Activated T-cell treated with anti-CD3 and anti-CD28 coated beads for 24 hours (primary cell): ENCODE measurements around the gene TSPAN9.

Experiments
- DNase-seq: peaks from one replicate; pipeline ENCODE4 v3.0.0-alpha.2; 2020; ENCODE audit warnings: low read depth

Gene TSPAN9

DNA sequence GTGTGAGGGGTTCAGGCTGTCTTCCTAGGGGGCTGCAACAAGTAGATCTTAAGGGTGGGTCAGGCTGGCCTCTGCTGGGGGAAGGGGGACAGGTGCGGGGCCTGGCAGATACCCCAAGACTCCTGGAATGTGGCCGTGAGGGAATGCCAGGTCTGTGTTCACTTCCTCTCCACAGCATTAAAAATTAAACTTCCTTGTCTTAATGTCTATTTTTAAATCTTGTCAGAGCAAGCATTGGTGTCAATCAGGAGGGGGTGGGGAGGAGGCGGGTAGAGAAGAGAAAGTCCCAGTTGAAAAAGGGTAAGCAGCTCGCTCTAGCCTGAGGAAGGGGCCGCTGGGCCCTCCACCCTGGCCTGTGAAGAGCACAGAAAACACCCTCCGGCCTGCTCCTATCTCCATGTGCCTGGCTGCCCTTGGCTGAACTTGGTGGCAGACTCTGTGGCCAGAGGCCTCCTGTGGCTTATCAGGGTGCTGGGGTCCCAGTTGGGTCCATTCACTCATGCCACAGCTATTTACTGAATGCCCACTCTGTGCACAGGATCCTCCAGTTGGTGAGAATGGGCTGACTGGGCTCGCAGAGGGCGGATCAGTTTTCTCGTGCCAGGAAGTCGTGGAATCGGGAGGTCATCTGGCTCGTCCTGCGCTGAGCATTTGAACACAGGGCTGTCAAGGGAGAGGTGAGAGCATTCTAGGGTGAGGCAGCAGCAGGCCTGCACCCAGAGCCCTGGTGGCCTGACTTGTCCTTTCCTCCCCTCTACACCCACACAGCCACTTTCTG, 128.8 kb downstream of the TSPAN9 start:
- DNase-seq = no peak

- DNase-seq = no peak
These were observed 129.4 kb downstream of the TSPAN9 start for GRCh38 chr12:3206536-3207072.

GRCh38 chr12:3207175-3207574, 130.0 kb downstream of the TSPAN9 start:
- DNase-seq = no peak

- no peak for DNase-seq
These were observed 130.7 kb downstream of the TSPAN9 start for GRCh38 chr12:3207858-3208257.

- no peak for DNase-seq
These were observed 136.0 kb downstream of the TSPAN9 start for GRCh38 chr12:3213188-3213587.

GRCh38 chr12:3213768-3214167, 136.6 kb downstream of the TSPAN9 start:
- DNase-seq = no peak

DNA sequence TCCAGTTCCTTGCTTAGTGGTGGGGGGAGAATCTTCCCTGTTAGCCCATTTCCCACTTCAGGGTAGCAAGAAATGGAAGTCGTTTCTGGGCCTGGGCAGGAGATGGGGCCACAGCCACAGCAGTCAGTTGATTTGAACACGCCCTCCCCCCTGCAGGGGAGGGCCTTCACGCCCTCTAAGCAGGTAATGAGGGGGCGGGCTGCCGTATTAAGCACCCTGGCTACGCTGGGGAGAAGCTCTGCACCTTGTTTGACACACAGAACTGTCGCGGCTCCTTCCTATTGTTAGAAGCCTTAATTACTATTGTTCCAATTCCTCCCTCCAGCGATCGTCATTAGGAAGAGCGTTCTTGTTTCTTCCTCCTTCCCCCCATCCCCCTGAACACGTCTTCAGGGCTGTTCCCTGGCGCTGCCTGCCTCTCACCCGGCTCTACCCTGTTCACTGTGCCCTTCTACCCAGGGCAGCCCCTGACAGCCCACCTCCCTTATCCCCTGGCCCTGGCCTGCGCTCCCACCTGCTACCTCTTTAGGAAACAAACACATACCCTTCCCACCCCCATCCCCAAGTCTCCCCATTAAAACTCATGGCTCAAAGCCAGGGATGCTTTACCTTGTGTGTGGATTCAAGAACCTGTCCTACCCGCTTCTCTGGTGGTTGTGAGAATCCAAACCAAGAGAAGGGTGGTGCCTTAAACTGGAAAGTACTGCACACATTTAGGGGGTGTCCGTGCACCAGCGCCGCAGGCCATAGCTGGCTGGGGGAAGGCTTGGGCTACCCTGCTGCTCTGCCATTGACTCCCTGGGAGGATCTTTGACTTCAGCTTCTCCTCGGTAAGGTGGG, 137.6 kb downstream of the TSPAN9 start:
- no peak for DNase-seq

- DNase-seq = no peak
These were observed 138.3 kb downstream of the TSPAN9 start for GRCh38 chr12:3215410-3215975.

DNA sequence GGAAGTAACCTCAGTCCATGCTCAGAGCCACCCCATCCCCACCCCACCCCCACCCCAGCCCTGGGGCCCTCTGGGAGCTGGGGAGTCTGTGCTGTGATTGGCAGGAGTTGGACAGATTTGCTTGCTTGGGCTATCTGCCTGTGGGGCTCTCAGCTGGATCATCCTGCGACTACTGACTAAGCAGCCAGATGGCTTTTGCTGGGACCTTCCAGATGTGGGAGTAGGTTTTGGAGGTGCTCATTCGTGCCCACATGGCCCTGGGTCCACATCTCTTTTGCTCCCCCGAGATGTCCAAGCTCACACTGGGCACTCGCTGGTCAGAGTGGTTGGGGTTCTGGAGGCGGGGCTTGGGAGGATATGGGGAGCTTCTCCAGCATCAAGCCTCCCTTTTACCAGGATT, 138.9 kb downstream of the TSPAN9 start:
- no peak for DNase-seq

GRCh38 chr12:3216726-3217682, 139.8 kb downstream of the TSPAN9 start:
- no peak for DNase-seq

- no peak for DNase-seq
These were observed 140.5 kb downstream of the TSPAN9 start for GRCh38 chr12:3217683-3218079.

DNA sequence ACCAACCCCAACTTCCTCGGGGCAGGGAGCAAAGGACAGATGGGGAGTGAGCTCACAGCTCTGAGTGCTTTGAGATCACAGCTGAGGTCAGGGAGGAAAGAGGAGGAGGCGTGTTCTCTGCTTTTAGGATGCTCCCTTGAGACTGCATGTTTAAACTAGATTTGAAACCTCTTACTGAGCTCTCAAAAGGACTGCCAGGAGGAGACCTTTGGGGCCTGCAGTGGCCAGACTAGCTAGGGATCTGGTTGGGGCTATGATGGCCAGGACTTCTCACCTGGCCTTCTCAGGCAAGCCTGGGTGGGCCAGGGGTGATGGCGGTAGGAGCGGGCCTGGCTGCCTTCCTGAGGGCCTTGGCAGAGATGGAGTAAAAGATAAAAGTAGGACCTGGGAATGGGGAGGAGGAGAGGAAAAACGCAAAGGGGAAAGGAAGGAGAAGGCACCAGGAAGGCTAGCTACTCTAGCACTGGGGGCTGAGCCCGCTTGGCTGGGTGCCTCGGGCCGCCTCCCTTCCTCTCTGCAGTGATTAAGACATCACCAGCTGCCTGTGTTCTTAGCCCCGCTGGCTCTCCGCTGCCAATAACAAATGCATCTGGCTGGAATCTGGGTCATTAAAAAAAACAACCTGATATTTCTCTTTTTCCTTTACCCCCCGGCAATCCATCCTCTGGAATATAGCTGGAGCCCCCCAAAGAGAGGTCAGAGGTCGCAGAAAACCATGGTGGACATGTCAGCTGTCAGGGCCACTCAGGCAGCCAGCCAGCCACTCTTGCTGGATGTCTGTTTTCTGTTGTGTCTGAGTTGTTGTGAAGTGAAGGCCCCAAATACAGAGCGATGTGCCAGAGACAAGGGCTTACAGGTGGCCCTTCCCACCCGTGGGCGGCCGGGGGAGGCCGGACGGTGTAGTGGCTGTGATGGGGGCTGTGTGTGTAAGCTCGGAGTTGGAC, 141.3 kb downstream of the TSPAN9 start:
- DNase-seq = no peak

- no peak for DNase-seq
These were observed 142.1 kb downstream of the TSPAN9 start for GRCh38 chr12:3219233-3219632.

DNA sequence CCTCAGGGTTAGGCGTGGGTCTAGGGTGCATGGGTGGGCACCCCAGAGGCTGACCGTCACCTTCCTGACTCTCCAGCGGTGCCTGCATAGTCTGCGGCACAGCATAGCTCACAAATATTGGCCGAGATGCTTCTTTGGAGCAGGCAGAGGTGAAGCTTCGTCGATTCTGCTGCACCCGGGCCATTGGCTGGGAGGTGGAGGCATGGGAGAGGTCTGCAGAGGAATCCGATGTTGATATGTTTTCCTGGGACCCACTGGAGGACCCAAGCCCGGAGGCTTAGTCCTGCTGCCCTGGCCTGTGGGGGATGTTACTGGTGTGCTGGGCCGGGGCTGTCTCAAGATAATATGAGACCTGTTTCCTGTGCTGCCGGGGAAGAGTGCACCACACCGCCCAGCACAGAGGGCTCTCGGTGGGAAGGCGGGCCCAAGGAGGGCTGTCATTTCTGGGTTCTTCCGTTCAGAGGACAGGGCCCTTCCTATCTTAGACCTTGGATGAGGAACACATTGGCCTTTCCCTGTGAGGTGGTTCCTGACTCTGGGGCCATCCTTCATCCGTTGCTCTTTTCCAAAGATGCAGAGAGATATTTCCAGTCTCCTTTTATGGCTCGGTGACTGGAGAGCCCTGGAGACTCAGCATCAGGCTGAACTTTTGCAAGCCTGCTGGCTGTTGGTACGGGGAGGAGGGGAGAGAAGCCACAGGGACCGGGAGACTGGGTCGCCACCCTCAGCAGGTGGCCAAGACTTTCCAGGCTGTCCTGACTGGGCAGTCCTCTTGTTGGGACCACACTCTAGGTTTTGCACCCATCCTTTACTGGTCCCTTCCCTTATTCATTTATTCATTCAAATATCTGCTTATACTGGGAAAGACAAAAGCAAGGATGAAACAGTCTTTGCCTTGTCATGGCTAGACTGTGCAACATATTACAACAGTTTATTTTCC, 143.5 kb downstream of the TSPAN9 start:
- no peak for DNase-seq

- no peak for DNase-seq
These were observed 145.1 kb downstream of the TSPAN9 start for GRCh38 chr12:3222306-3222705.

- no peak for DNase-seq
These were observed 145.8 kb downstream of the TSPAN9 start for GRCh38 chr12:3222979-3223378.

DNA sequence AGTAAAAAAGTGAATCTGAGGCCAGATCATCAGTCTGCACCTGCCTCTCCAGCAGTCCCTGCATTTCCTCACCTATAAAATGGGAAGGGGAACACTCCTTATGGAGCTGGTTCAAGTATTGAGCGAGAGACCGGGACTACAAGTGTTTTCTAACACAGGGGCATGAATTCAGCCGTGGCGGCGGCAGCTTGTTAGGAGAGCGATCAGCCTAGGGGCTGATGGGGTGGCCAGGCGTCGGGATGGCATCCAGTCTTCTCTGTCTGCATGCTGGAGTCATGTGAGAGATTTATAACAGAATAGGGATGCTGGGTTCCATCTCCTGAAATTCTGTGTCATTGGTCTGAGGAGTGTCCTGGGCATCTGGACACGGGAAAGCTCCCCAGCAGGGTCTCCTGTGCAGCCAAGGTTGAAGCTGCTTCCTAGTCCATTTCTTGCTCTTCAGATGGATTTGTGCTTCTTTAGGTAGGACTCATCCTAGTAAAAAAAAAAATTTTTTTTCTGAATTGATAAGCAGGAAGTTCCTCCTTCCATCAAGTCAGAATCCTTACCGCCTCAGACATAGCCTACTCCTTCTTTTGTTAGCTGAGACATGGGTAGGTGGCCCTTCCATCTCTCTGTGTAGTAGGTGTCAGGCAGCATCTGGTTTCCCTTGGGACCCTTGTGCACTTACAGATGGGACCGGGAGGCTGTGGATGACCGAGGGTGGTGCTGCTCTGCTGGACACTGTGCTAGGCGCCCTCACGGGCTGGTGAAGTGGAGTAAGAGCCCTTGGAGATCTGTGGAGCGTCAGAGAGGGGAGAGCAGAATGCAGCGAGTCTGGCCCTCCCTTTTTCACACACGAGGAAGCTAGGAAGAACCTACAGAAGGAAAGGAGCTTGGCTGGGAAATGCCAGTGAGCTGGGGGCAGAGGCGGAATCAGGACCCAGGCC, 146.7 kb downstream of the TSPAN9 start:
- no peak for DNase-seq

DNA sequence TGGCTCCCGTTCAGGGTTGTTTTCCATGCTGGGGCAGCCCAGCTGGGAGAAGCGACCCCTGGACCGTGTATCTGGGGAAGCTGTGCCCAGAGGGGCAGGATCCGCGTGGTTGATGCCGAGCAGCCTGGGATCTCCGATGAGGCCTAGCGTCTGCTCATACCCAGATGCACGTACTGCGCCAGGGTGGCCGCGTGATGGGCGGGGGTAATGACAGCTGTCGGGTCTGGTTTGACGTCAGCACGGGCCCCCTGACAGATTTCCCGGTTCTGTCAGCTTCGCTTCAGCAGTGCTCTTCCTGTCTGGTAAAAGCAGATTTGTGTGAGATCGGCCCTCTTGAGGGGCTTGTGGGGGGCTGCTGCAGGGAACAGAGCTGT, 147.3 kb downstream of the TSPAN9 start:
- no peak for DNase-seq
